Esophagus squamous epithelium (tissue), 5 donors: ENCODE results near the gene METAP1. TPM values are rescaled to one million over a fixed set of nuclear protein-coding genes. Genes with fewer than 3 reads are reported as not detected.

Experiments used
- DNase-seq: peaks from one replicate; lab custom pipeline; 2025; lab: John Stamatoyannopoulos, UW
- H3K27ac ChIP-seq, 4 donors: fragments of 200-600 bp; sonication (generic); one replicate each; pipeline ENCODE4 v1.5.1; 2016 to 2019; ENCODE audit warnings: mild to moderate bottlenecking in 1 of 4
- H3K27me3 ChIP-seq, 4 donors: fragments of 200-600 bp; sonication (generic); 1 replicate in 3 of 4; 2 replicates in 1 of 4; pipeline versions ENCODE4 v1.5.1 to v1.6.0; 2017 to 2021; ENCODE audit warnings: antibody characterized with exemption in 1 of 4
- H3K36me3 ChIP-seq, 3 donors: fragments of 200-600 bp; sonication (generic); one replicate each; pipeline ENCODE4 v1.5.1; 2016 to 2019
- H3K4me1 ChIP-seq, 3 donors: fragments of 200-600 bp; sonication (generic); one replicate each; pipeline ENCODE4 v1.5.1; 2017 to 2019
- H3K4me3 ChIP-seq, 4 donors: fragments of 200-600 bp; sonication (generic); 1 replicate in 3 of 4; 2 replicates in 1 of 4; pipeline ENCODE4 v1.5.1; 2016 to 2019; ENCODE audit warnings: mild to moderate bottlenecking in 2 of 4, moderate library complexity in 1 of 4
- H3K9me3 ChIP-seq, 3 donors: fragments of 200-600 bp; sonication (generic); one replicate each; pipeline ENCODE4 v1.5.1; 2016 to 2019
- CTCF ChIP-seq, 6 experiments: fragments of 450-650 bp in 4 of 6; fragments of 200-600 bp in 2 of 6; sonication (generic) in 2 of 6; IDR thresholded peaks; one replicate each; pipeline ENCODE4 v1.5.1; 2016 to 2019; ENCODE audit warnings: antibody characterized with exemption in 6 of 6, mild to moderate bottlenecking in 4 of 6, moderate library complexity in 4 of 6
- POLR2A ChIP-seq, 4 donors: fragments of 450-650 bp; IDR thresholded peaks; one replicate each; pipeline ENCODE4 v1.6.1; 2017; ENCODE audit warnings: antibody characterized with exemption in 4 of 4, mild to moderate bottlenecking in 4 of 4, moderate library complexity in 3 of 4
- WGBS, 2 donors: methylation state at CpG; one replicate each; pipeline ENCODE4 v1.1.5; 2018; 5-methylcytosine and 5-hydroxymethylcytosine counted together
- intact Hi-C: fragments of 100-400 bp; cut with DNase I; formaldehyde crosslinking; loops from one replicate; pipeline ENCODE4 v1.15.0; 2022
- total RNA-seq, 4 donors: library from RNA; depleted of rRNA; stranded (reverse); fragments of >200 nt; gene quantifications; one replicate each; pipeline ENCODE4 v1.1.0, GENCODE V29; 2016
- donor health status: DM: yes; HTN: yes; CAD: no.

Gene METAP1
- total RNA-seq, 4 donors from 2014 or later = 48.5 to 81.6 (median 72.1) TPM

DNA sequence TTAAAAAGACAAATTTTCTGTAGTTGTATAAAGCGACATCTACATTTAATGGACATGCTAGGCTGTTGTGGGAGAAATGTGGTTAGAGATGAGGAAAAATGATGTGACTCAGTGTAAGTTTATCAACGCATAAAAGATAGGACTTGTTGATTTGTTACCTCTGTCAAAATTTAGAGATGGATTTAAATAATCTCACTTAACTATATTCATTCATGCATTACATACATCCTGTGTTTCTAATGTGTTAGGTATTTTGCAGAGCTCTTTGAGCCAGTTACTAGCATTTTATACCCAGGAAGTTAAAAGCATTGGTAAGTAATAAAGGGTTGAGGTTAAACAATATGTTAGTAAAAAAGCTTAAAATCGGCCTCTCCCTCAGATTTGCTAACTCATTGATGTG lies 34.3 kb downstream of the METAP1 start:
- 53 to 57% methylated on average over 3 of the region's 3 CpGs for WGBS, 2 donors
- DNase-seq = no peak
- Histone ChIP-seq H3K9me3 (no peaks in the 10 kb centered on the region), H3K4me3 (no peak overlapping the region), H3K27ac (peak overlapping the region in 2 of 4 donors; percentile 8 to 17), H3K36me3 (peaks cover 0 to 28% (median 0%) of the 10 kb centered on the region in 3 donors), H3K4me1 (peaks cover 8 to 62% (median 16%) of the 10 kb centered on the region in 3 donors), H3K27me3 (no peaks in the 10 kb centered on the region)
- TF ChIP-seq CTCF (IDR thresholded peaks at IDR 0.05) (no peak), POLR2A (IDR thresholded peaks at IDR 0.05) (no peak)
- intact Hi-C loops = no loop called here

DNA sequence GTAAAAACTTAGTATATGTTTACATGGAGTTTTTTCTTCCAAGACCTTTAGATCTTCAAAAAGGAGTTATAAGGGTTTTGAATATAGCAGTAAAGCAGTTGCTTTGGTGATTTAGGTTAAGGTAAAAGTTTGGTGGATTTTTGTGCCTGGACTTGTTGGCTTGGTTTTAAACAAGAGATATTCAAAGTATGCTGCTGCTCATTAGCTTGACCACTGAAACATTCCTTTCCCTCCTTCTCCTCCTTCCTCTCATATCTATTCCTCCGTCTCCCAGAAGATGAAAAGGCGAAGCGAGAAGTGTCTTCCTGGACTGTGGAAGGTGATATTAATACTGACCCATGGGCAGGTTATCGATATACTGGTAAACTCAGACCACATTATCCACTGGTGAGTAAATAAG lies 38.4 kb downstream of the METAP1 start:
- Histone ChIP-seq H3K9me3 (peaks cover 0 to 12% (median 10%) of the 10 kb centered on the region in 3 donors), H3K36me3 (peaks cover 0 to 65% (median 0%) of the 10 kb centered on the region in 3 donors), H3K4me1 (peaks cover 0 to 23% (median 0%) of the 10 kb centered on the region in 3 donors), H3K27me3 (no peaks in the 10 kb centered on the region), H3K4me3 (no peak overlapping the region), H3K27ac (no peak overlapping the region)
- TF ChIP-seq CTCF (IDR thresholded peaks at IDR 0.05) (no peak), POLR2A (IDR thresholded peaks at IDR 0.05) (no peak)
- intact Hi-C loops = no loop called here
- WGBS, 2 donors = 89 to 99% methylated on average over 4 of the region's 4 CpGs
- DNase-seq = no peak

DNA sequence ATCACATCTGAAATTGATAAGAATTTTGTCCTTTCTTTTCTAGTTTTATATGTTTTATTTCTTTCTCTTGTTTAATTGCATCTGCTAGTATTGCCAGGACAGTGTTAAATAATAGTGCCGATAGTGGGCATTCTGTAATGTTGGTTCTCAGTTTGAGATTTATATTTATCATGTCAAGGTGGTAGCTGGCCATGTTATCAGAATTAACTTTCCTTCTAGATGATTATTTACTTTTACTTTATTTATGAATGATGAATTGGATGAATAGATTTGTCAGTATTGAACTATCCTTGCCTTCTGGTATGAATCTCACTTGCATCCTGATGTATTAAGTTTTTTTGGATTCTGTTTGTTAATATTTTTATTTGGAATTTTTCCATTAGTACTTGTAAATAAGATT lies 42.7 kb downstream of the METAP1 start:
- no peaks in the 10 kb centered on the region for H3K4me1 ChIP-seq
- H3K27ac ChIP-seq = no peak overlapping the region
- 96 to 100% methylated on average over 1 of the region's 1 CpG for WGBS, 2 donors
- intact Hi-C loops = no loop called here
- no peak for DNase-seq
- H3K27me3 ChIP-seq = no peaks in the 10 kb centered on the region
- peaks cover 0 to 78% (median 0%) of the 10 kb centered on the region in 3 donors for H3K36me3 ChIP-seq
- no peak overlapping the region for H3K4me3 ChIP-seq
- no peak for TF ChIP-seq CTCF (IDR thresholded peaks at IDR 0.05)
- no peak for TF ChIP-seq POLR2A (IDR thresholded peaks at IDR 0.05)
- H3K9me3 ChIP-seq = peaks cover 0 to 12% (median 10%) of the 10 kb centered on the region in 3 donors

DNA sequence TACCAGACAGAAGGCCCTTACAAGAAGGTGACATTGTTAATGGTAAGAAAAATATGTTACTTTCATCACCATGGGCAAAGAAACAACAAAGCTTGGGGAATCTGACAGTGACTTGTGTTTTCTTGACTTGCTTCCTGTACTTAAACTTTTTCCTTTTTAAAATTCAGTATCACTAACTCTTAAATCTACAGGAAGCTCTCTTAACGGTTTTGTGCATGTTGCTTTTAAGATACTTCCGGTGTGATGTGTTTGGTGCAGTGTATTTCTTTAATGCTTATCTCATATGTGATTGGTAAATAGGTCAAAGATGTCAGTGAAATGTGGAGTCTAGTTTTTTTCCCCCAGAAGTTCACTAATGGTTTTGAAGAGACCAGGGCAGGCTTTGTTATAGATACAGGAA lies 47.8 kb downstream of the METAP1 start:
- H3K4me1 ChIP-seq = no peaks in the 10 kb centered on the region
- peaks cover 0 to 83% (median 7%) of the 10 kb centered on the region in 3 donors for H3K36me3 ChIP-seq
- H3K4me3 ChIP-seq = no peak overlapping the region
- DNase-seq = no peak
- intact Hi-C loops = no loop called here
- H3K9me3 ChIP-seq = peaks cover 0 to 6% (median 2%) of the 10 kb centered on the region in 3 donors
- no peaks in the 10 kb centered on the region for H3K27me3 ChIP-seq
- WGBS, 2 donors = 76 to 87% methylated on average over 2 of the region's 2 CpGs
- H3K27ac ChIP-seq = no peak overlapping the region
- TF ChIP-seq POLR2A (IDR thresholded peaks at IDR 0.05) (no peak), CTCF (IDR thresholded peaks at IDR 0.05) (no peak)

DNA sequence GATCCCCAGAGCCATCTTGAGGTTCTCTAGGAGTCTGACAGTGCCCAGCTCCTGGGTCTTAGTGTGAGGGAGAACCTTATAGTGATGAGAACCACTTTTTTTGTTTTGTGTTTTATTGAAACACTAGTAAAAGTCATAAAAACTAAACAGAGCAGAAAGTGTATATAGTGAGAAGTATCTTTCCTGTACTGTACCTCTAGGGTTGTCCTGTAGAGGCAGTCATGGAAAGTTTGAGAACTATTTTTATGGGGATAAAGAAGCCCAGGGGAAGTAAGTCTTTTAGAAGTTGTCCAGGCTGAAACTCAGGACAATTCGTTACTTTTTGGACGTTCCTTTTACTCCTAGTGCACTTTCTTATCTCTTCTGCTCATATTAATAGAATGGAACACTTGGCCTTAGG lies 52.2 kb downstream of the METAP1 start:
- TF ChIP-seq CTCF (IDR thresholded peaks at IDR 0.05) (no peak), POLR2A (IDR thresholded peaks at IDR 0.05) (no peak)
- Histone ChIP-seq H3K4me1 (no peaks in the 10 kb centered on the region), H3K36me3 (peaks cover 0 to 88% (median 7%) of the 10 kb centered on the region in 3 donors), H3K9me3 (no peaks in the 10 kb centered on the region), H3K4me3 (no peak overlapping the region), H3K27me3 (no peaks in the 10 kb centered on the region), H3K27ac (no peak overlapping the region)
- WGBS, 2 donors = 80 to 89% methylated on average over 2 of the region's 2 CpGs
- no peak for DNase-seq
- intact Hi-C loops = no loop called here
